ENCODE measurements around the gene ZNF503. TPM values are rescaled to one million over a fixed set of nuclear protein-coding genes. Genes with fewer than 3 reads are reported as not detected.
A peak's percentile ranks its signal among the peaks of the same experiment; 100 is the strongest.

Gene ZNF503
- total and polyA plus RNA-seq, 8 donors = 13.8 to 41.2 (median 23.4) TPM

DNA sequence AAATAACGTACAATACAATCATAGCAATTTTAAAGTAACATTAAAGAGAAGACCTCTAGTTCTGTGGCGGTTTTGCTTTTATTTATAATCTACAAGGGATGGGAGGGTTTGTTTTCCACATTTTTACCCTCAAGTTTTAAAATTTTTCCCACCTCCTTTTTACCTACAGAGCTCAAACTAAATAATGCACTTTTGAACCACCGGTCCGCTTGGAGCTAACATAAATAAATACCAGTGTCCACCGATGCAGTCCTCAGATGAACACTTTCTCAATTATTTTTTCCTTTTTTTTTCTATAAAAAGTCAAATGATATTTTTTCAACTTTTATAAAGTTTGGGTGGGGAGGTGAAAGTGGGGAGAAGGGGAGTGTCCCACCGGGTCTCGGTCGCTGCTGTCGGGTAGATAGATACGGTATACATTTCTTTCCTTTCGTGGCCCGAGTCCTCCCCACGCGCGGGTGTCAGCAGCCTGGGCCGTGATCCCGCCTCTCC, 3.3 kb downstream of the ZNF503 start:
- FAIRE-seq = no peak
- intact Hi-C loops (cut with DNase I) = loop anchor here in 2 of 3 donors (10.0 kb wide), 4 partner anchors 103 to 917 kb away; no protein-coding TSS in a partner anchor
- 7 to 18% methylated on average over 17 of the region's 17 CpGs for WGBS, 2 donors
- TF ChIP-seq, protein P1, sequence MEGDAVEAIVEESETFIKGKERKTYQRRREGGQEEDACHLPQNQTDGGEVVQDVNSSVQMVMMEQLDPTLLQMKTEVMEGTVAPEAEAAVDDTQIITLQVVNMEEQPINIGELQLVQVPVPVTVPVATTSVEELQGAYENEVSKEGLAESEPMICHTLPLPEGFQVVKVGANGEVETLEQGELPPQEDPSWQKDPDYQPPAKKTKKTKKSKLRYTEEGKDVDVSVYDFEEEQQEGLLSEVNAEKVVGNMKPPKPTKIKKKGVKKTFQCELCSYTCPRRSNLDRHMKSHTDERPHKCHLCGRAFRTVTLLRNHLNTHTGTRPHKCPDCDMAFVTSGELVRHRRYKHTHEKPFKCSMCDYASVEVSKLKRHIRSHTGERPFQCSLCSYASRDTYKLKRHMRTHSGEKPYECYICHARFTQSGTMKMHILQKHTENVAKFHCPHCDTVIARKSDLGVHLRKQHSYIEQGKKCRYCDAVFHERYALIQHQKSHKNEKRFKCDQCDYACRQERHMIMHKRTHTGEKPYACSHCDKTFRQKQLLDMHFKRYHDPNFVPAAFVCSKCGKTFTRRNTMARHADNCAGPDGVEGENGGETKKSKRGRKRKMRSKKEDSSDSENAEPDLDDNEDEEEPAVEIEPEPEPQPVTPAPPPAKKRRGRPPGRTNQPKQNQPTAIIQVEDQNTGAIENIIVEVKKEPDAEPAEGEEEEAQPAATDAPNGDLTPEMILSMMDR (IDR thresholded peaks at IDR 0.05) = no peak
- peak overlapping the region; percentile 91 to 98 (median 94) for H3K4me3 ChIP-seq
- H3K27ac ChIP-seq = peak overlapping the region; percentile 97 to 99 (median 98)
- no peaks in the 10 kb centered on the region for H3K36me3 ChIP-seq
- no peaks in the 10 kb centered on the region for H3K4me1 ChIP-seq
- H3K27me3 ChIP-seq = no peaks in the 10 kb centered on the region
- no peak for DNase-seq
- no peak for ATAC-seq
- no peaks in the 10 kb centered on the region for H3K9me3 ChIP-seq

GRCh38 chr10:75397496-75398199, 3.9 kb downstream of the ZNF503 start:
- Histone ChIP-seq H3K4me1 (no peaks in the 10 kb centered on the region), H3K27me3 (no peaks in the 10 kb centered on the region), H3K9me3 (no peaks in the 10 kb centered on the region), H3K36me3 (no peaks in the 10 kb centered on the region), H3K27ac (peak overlapping the region; percentile 97 to 99 (median 98)), H3K4me3 (peak overlapping the region; percentile 37 to 98 (median 92))
- FAIRE-seq = peak; percentile 54
- WGBS, 2 donors = 24 to 26% methylated on average over 19 of the region's 19 CpGs
- no peak for ATAC-seq
- DNase-seq = peak in 4 of 6 donors; percentile 29 to 65 (median 40)
- intact Hi-C loops (cut with DNase I) = loop anchor here in 2 of 3 donors (10.0 kb wide), 4 partner anchors 103 to 917 kb away; no protein-coding TSS in a partner anchor
- TF ChIP-seq, protein P1 (IDR thresholded peaks at IDR 0.05) = no peak

GRCh38 chr10:75396631-75397495, 4.7 kb downstream of the ZNF503 start:
- H3K9me3 ChIP-seq = no peaks in the 10 kb centered on the region
- TF ChIP-seq, protein P1 (IDR thresholded peaks at IDR 0.05) = no peak
- H3K27ac ChIP-seq = peak overlapping the region; percentile 97 to 99 (median 98)
- no peaks in the 10 kb centered on the region for H3K36me3 ChIP-seq
- ATAC-seq = peak; percentile 14 to 31 (median 30)
- no peak for FAIRE-seq
- H3K4me1 ChIP-seq = no peaks in the 10 kb centered on the region
- H3K27me3 ChIP-seq = no peaks in the 10 kb centered on the region
- WGBS, 2 donors = 23% methylated on average over 55 to 71 of the region's 71 CpGs
- intact Hi-C loops (cut with DNase I) = loop anchor here in 2 of 3 donors (10.0 kb wide), 4 partner anchors 102 to 918 kb away; no protein-coding TSS in a partner anchor
- peak; percentile 57 to 86 (median 66) for DNase-seq
- peak overlapping the region; percentile 37 to 98 (median 92) for H3K4me3 ChIP-seq

GRCh38 chr10:75395932-75396630, 5.5 kb downstream of the ZNF503 start:
- Histone ChIP-seq H3K27me3 (no peaks in the 10 kb centered on the region), H3K4me3 (peak overlapping the region; percentile 37 to 98 (median 92)), H3K9me3 (no peaks in the 10 kb centered on the region), H3K27ac (peak overlapping the region; percentile 97 to 99 (median 98)), H3K4me1 (no peaks in the 10 kb centered on the region), H3K36me3 (no peaks in the 10 kb centered on the region)
- peak; percentile 52 to 89 (median 69) for DNase-seq
- FAIRE-seq = no peak
- TF ChIP-seq, protein P1 (IDR thresholded peaks at IDR 0.05) = no peak
- WGBS, 2 donors = 24 to 28% methylated on average over 64 to 65 of the region's 65 CpGs
- intact Hi-C loops (cut with DNase I) = loop anchor here in 2 of 3 donors (10.0 kb wide), 4 partner anchors 101 to 919 kb away; no protein-coding TSS in a partner anchor
- ATAC-seq = peak; percentile 8 to 27 (median 11)

All from pancreas (tissue), 10 donors.